ENCODE results near the gene SH2D2A. TPM values are rescaled to one million over a fixed set of nuclear protein-coding genes. Genes with fewer than 3 reads are reported as not detected.

SH2D2A gene
- total RNA-seq, 1 experiment from 2014 or later: 2.9 TPM

GRCh38 chr1:156863631-156864030 lies 47.0 kb upstream of the SH2D2A start:
- BruUV-seq (replicated peaks): no TSS peak
- Mint-ChIP-seq H3K27ac (ENCODE audit: unreplicated experiment) (no peak overlapping the region), H3K27me3 (ENCODE audit: unreplicated experiment) (peaks cover 81% of the 10 kb centered on the region), H3K36me3 (ENCODE audit: insufficient read depth, unreplicated experiment) (no peaks in the 10 kb centered on the region), H3K9me3 (ENCODE audit: low read depth, unreplicated experiment) (no peaks in the 10 kb centered on the region), H3K4me1 (ENCODE audit: low read depth, unreplicated experiment) (peaks cover 23% of the 10 kb centered on the region), H3K4me3 (ENCODE audit: low read depth, unreplicated experiment) (no peak overlapping the region)
- intact Hi-C loops (cut with micrococcal nuclease; ENCODE audit: unreplicated experiment): no loop called here
- TF ChIP-seq CTCF (IDR thresholded peaks at IDR 0.05; ENCODE audit: unreplicated experiment): no peak
- DNase-seq: no peak
- CTCF ChIA-PET: interaction anchor here (1.2 kb wide), 1 partner anchor 50 kb away, joined by 3 read pairs; no protein-coding TSS in a partner anchor

GRCh38 chr1:156862997-156863599 lies 46.5 kb upstream of the SH2D2A start:
- H3K4me1 Mint-ChIP-seq (ENCODE audit: low read depth, unreplicated experiment): peaks cover 28% of the 10 kb centered on the region
- H3K9me3 Mint-ChIP-seq (ENCODE audit: low read depth, unreplicated experiment): no peaks in the 10 kb centered on the region
- CTCF ChIA-PET: interaction anchor here (0.6 to 0.7 kb wide), 2 partner anchors 18 to 168 kb away, joined by 4 to 5 read pairs; no protein-coding TSS in a partner anchor
- no peak overlapping the region for H3K27ac Mint-ChIP-seq (ENCODE audit: unreplicated experiment)
- TF ChIP-seq CTCF (IDR thresholded peaks at IDR 0.05; ENCODE audit: unreplicated experiment): no peak
- H3K36me3 Mint-ChIP-seq (ENCODE audit: insufficient read depth, unreplicated experiment): no peaks in the 10 kb centered on the region
- intact Hi-C loops (cut with micrococcal nuclease; ENCODE audit: unreplicated experiment): no loop called here
- BruUV-seq (replicated peaks): no TSS peak
- H3K27me3 Mint-ChIP-seq (ENCODE audit: unreplicated experiment): peaks cover 81% of the 10 kb centered on the region
- DNase-seq: no peak
- H3K4me3 Mint-ChIP-seq (ENCODE audit: low read depth, unreplicated experiment): no peak overlapping the region

GRCh38 chr1:156862584-156862983 lies 45.9 kb upstream of the SH2D2A start:
- CTCF ChIA-PET: interaction anchor here (0.6 to 0.7 kb wide), 2 partner anchors 18 to 167 kb away, joined by 4 to 5 read pairs; no protein-coding TSS in a partner anchor
- Mint-ChIP-seq H3K27ac (ENCODE audit: unreplicated experiment) (no peak overlapping the region), H3K9me3 (ENCODE audit: low read depth, unreplicated experiment) (no peaks in the 10 kb centered on the region), H3K27me3 (ENCODE audit: unreplicated experiment) (peaks cover 82% of the 10 kb centered on the region), H3K36me3 (ENCODE audit: insufficient read depth, unreplicated experiment) (no peaks in the 10 kb centered on the region), H3K4me1 (ENCODE audit: low read depth, unreplicated experiment) (peaks cover 28% of the 10 kb centered on the region), H3K4me3 (ENCODE audit: low read depth, unreplicated experiment) (no peak overlapping the region)
- no peak for TF ChIP-seq CTCF (IDR thresholded peaks at IDR 0.05; ENCODE audit: unreplicated experiment)
- no peak for DNase-seq
- intact Hi-C loops (cut with micrococcal nuclease; ENCODE audit: unreplicated experiment): no loop called here
- BruUV-seq (replicated peaks): no TSS peak

- TF ChIP-seq CTCF (IDR thresholded peaks at IDR 0.05; ENCODE audit: unreplicated experiment): no peak
- no peaks in the 10 kb centered on the region for H3K36me3 Mint-ChIP-seq (ENCODE audit: insufficient read depth, unreplicated experiment)
- H3K4me3 Mint-ChIP-seq (ENCODE audit: low read depth, unreplicated experiment): peak within 1 kb of the TSS; percentile 58
- intact Hi-C loops (cut with micrococcal nuclease; ENCODE audit: unreplicated experiment): loop anchor here (1.0 to 2.0 kb wide), 2 partner anchors 64 to 134 kb away; no protein-coding TSS in a partner anchor
- CTCF ChIA-PET: interaction anchor here (0.6 to 3.3 kb wide), 11 partner anchors 14 to 237 kb away, joined by 4 to 49 read pairs (median 8); partner anchors contain the start of genes ISG20L2 and METTL25B
- H3K27ac Mint-ChIP-seq (ENCODE audit: unreplicated experiment): no peak within 1 kb of the TSS
- peaks cover 28% of the 10 kb centered on the region for H3K4me1 Mint-ChIP-seq (ENCODE audit: low read depth, unreplicated experiment)
- peak; percentile 25 for DNase-seq
- H3K9me3 Mint-ChIP-seq (ENCODE audit: low read depth, unreplicated experiment): no peaks in the 10 kb centered on the region
- H3K27me3 Mint-ChIP-seq (ENCODE audit: unreplicated experiment): peaks cover 96% of the 10 kb centered on the region
- BruUV-seq (replicated peaks): no TSS peak
Observed at GRCh38 chr1:156860628-156861423, 44.2 kb upstream of the SH2D2A start, which contains the start of gene NTRK1. Gene NTRK1, plus strand, starts transcription at chr1:156860865. Its CDS starts 70 bp downstream, at chr1:156860935.

Data from Calu3 (cell line).